ENCODE results near the gene LRRC28.
"Not testable (repeated sequence)": the region's sequence is repeated elsewhere in the genome, so short reads cannot be mapped to it uniquely, and the experiment has no call there.

Gene LRRC28

DNA sequence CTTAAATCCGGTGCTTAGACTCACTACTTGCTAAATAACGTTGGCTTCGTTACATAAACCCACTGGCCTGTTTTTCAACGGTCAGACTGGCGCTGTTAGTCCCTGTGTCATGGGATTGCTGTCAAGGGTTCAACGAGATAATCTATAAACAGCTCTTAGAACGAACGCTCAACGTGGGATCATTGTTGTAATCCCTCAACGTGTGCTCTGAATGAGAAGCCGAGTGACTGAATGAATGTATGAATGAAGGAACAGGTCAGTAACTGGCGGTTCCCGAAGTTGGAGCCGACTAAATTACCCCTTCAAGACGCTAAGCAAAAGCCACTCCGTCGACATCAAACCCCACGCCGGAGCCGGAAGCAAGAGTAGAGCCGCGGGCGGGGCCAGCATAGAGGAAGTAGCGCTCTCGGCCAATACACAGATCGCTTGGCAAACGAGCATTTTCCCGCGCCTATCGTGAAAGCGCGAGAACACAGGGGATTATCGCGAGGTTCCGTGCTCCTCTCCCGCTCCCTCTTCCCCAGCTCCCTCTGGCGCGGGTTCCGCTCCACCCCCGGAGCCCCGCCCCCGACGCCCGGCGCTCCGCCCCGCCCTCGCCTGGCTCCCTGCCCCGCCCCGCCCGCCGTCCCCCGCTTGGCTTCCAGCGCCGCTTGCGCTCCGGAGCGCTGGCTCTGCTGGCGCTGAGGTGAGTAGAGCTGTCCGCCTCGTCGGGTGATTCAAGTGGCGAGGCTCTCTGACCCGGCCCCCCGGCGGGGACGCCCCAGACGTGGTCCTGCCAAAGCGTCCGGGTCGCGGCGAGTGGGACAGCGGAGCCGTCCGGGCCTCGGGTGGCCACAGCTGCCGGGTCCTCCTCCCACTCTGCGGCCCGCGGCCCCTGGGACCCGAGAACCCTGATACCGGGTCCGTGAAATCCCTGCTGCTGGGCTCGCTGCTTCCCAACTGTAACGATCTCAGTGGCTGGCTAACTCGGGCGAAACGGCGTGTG is at the start of gene LRRC28:
Gene LRRC28, plus strand, starts transcription at position 625 of the 985 bp plus-strand sequence. CDS start 4,477 bp downstream, outside the sequence.
- DNase-seq (ENCODE audit: low read depth in 2 of 2) = peak; percentile 94 to 95

- DNase-seq (ENCODE audit: low read depth in 2 of 2) = no peak
Observed at GRCh38 chr15:99202176-99202552, 49.1 kb upstream of the LRRC28 start.

GRCh38 chr15:99207672-99208071 is 43.6 kb upstream of the LRRC28 start:
- DNase-seq (ENCODE audit: low read depth in 2 of 2) = no peak

DNA sequence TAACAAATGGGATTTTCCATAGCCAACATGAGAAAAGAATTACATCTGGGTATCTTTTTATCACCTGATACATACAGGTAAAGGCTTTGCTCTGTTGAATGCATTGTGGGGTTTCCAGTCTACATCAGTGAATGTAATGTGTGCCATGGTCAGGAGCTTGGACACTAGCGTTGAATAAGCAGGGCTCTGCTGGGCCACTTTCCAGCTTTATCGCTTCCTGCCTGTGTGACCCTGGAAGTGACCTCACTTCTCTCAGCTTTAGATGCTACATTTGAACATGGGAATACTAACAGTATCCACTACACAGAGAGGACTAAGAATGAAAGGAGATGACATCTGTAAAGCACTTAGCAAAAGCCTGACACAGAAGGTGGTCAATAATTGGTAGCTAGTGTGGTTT is 42.0 kb upstream of the LRRC28 start:
- no peak for DNase-seq (ENCODE audit: low read depth in 2 of 2)

DNA sequence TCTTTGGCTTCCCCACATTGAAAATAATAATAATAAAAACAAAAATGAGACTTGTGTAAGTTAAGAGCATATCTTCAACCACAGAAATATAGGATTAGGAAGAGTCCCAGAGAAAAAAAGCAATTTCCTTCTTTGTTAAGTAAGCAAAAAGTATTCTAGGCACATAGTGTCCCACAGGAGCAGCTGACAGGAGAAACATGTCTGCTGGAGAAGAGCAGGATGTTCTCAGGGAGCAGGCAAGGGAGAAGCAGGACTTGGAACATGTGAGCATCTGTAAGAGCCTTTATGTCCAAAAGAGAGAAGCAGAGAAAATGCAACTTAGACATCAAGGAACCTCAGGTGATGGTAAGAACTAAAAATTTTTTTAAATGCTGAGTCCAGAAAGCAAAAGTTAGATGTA is 40.9 kb upstream of the LRRC28 start:
- DNase-seq (ENCODE audit: low read depth in 2 of 2) = no peak

DNA sequence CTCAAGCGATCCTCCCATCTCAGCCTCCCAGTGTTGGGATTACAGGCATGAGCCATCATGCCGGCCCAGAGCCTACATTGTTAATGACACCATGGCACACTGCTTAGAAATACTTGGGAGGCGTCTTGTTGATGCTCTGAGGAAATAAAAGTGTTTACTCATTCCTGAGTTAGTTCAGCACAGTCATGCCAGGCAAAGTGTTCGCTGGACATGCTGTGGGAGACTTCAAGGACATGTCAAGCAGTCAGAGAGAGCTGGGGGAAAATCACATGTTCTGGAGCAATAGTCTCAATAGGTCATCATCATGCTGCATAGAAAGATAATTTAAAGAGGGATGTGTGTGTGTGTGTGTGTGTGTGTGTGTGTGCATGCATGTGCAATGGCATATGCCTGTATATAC is 39.4 kb upstream of the LRRC28 start:
- no peak for DNase-seq (ENCODE audit: low read depth in 2 of 2)

- no peak for DNase-seq (ENCODE audit: low read depth in 2 of 2)
Observed at GRCh38 chr15:99212406-99212805, 38.9 kb upstream of the LRRC28 start.

DNA sequence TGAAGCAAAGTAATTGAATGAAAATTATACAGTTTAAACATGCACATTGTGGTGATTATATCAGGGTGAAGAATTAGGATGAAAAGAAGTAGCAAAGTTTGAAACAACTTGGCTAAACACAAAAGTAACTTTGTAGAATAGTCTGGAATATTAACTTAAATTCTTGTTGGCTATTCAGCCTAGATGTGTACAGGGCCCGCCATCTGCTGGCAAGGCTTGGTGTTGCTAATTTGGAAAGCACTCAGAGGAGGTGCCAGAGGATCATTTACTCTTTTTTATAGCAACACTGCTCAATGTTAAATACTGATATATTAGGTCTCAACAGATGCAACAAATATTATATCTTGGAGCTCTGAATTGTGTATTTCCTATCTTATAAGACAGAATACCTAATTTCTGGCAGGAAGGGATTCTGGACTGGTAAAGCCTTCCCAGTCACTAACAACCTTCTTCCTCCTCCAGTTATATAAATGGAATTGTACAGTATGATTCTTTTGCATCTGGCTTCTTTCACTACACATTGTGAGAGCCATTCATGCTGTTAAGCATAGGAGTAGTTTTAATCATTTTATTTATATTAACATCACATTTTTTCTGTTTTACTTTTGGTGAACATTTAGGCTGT is 38.0 kb upstream of the LRRC28 start:
- DNase-seq (ENCODE audit: low read depth in 2 of 2) = peak; percentile 20 to 43

GRCh38 chr15:99224372-99225214 is 26.7 kb upstream of the LRRC28 start:
- no peak for DNase-seq (ENCODE audit: low read depth in 2 of 2)

- DNase-seq (ENCODE audit: low read depth in 2 of 2) = no peak
Observed at GRCh38 chr15:99226802-99227201, 24.5 kb upstream of the LRRC28 start.

- no peak for DNase-seq (ENCODE audit: low read depth in 2 of 2)
Observed at GRCh38 chr15:99228120-99228770, 23.0 kb upstream of the LRRC28 start.

GRCh38 chr15:99230867-99231266 is 20.4 kb upstream of the LRRC28 start:
- DNase-seq (ENCODE audit: low read depth in 2 of 2) = no peak

GRCh38 chr15:99232740-99233139 is 18.5 kb upstream of the LRRC28 start:
- no peak for DNase-seq (ENCODE audit: low read depth in 2 of 2)

DNA sequence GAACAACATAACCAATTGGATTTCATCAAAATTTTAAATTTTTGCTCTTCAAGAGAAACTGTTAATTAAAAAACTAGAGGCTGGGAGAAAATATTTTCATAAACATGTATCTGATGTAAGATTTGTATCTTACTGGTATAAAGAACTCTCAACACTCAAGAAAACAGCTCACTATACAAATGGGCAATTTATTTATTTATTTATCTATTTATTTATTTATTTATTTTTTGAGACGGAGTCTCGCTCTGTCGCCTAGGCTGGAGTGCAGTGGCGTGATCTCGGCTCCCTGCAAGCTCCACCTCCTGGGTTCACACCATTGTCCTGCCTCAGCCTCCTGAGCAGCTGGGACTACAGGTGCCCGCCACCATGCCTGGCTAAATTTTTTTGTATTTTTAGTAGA is 17.1 kb upstream of the LRRC28 start:
- not testable (repeated sequence) for DNase-seq (ENCODE audit: low read depth in 2 of 2)

- DNase-seq (ENCODE audit: low read depth in 2 of 2) = no peak
Observed at GRCh38 chr15:99238849-99239248, 12.4 kb upstream of the LRRC28 start.

- DNase-seq (ENCODE audit: low read depth in 2 of 2) = no peak
Observed at GRCh38 chr15:99239545-99240198, 11.6 kb upstream of the LRRC28 start.

DNA sequence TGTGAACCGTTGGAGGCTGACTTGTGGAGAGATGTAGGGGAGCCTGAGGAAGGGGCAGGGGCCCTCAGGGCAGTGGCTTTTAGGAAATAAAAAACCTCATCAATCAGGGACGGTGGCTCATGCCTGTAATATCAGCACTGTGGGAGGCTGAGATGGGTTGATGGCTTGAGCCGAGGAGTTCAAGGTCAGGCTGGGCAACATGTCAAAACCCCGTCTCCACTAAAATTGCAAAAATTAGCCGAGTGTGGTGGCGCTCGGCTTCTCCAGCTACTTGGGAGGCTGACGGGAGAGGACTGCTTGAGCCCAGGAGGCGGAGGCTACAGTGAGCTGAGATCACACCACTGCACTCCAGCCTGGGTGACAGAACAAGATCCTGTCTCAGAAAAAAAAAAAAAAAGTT is 9.5 kb upstream of the LRRC28 start:
- DNase-seq (ENCODE audit: low read depth in 2 of 2) = no peak

DNA sequence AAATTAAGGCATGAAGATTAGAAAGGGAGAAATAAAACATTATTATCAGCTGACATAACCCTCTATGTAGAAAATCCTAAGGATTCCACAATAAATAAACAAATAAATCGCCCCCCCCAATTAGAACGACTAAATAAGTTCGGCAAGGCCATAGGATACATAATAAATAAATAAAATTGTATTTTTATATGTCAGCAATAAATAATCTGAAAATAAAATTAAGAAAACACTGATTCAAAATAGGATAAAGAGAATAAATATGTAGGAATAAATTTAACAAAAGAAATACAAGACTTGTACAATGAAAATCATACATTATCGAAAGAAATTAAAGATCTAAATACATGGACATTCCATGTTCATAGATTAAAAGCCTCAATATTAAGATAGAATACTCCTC is 7.0 kb upstream of the LRRC28 start:
- DNase-seq (ENCODE audit: low read depth in 2 of 2) = no peak

DNA sequence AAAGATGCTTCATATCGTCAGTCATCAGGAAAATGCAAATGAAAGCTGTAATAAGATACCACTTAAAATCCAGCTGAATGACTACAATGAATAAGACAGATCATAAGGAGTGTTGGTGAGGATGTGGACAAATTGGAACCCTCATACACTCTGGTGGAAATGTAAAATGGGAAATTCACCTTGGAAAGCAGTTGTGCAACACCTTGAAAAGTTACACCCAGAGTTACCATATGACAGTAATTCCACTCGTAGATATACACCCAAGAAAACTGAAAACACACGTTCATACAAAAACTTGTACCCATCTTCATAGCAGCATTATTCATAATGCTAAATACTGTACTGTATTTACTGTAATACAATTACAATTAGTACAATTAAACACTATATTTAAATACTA is 4.2 kb upstream of the LRRC28 start:
- DNase-seq (ENCODE audit: low read depth in 2 of 2) = no peak

DNA sequence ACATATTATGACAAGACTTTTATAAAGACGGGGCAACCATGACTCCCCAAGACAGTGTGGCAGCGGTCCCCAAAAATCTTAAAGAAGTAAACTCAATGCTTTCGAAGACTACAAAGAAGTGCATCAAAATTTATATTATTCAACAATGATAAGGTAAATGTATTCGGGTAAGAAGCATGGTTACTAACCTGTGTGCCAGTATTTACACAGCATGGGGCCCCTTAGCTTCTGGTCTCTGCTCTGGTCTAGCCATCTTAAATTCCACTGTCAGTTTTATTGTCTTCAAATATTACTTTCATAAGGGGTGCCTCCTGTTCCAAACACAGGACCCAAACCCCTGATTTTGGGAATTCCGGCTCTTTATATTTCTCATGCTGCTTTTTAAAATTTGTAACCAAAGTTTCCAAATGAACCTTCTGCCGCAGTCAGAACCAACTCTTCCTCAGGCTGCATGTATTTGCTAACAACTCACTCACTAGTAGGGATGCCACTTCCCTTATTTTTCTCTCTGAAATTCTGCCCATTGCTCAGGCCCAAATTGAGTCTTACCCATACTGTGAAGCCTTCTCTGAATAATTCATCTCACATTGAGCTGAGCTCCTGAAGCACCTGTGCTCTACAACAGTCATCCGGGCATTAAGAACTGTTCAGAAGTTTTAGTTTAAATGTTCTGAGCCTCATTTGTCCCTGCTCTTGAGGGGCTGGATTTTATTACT is 3.1 kb upstream of the LRRC28 start:
- DNase-seq (ENCODE audit: low read depth in 2 of 2) = no peak

All from stimulated activated CD4-positive, alpha-beta T cell treated with anti-CD3 and anti-CD28 coated beads, Interleukin-15, amount 100 ng/mL, for 48 hours (primary cell).